ENCODE results near the gene PDE6A.

PDE6A gene

DNA sequence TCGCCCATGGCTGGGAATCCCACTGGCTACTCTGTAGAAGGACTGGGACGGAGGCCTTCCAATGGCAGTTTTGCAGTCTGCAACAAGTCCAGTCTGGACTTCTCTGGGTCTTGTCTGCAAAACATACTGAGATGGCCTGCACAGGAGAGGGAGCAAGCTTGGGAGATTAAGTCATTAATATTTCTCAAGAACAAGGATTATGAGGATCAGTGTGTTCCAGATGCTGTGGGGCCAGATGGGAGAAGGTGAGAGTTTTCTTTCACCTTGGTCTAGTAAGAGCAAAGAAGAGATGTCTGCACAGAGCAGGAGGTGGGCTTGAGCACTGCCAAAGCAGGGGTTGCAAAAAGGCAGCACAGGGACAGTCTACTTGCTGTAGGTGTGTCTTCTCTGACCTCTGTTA lies at the start of gene PDE6A:
Gene PDE6A (minus strand): TSS at position 128 of the 400 bp plus-strand sequence. CDS start 120 bp downstream, at position 8.
- no peak for DNase-seq (ENCODE audit: low spot score)

DNA sequence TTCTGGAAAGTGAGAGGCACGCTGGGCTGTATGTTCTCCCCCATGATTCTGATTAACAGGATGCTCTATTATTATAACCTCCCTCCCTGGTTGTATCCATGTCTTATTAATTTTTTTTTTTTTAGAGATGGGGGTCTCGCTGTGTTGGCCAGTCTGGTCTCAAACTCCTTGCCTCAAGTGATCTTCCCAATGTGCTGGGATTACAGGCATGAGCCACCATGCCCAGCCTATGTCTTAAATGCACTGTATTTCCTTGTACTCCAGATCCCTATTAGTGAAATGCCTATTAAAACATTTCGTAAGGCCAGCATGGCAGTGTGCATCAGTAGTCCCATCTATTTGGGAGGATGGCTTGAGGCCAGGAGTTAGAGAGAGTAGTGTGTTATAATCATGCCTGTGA lies 48.9 kb upstream of the PDE6A start:
- DNase-seq (ENCODE audit: low spot score), result no peak

DNA sequence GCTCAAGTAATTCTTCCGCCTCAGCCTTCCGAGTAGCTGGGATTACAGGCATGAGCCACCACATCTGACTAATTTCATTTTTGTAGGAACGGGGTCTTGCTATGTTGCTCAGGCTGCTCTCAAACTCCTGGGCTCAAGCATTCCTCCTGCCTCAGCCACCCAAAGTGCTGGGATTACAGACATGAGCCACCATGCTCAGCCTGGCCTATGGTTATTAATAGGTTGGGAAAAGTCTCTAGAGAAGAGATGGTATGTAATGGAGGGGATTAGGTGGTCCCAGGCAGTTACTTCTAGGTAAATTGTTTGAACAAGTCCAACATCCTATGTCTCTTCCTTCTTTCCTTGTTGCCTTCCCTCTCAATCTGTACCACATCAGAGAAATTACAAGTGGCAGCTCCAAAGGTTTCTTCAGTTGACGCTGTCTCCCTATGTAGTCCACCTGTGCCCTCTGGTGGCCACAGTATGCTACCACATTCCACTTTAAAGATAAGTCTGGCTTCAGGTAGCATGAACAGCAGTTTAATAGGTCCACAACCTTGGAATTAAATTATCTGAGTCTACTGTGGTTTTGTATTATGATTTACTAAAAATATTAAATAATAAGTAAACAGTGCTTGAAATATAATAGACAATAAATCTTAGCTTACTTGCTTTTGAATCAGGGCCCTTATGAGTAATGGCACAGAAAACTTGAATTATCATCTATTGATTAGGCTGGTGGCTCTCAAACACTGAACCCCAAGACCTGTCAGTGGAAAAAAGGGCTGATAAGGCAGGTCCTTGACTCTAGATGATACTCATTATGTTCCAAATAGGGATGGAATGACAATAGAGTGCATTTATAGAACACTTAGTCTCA lies 46.2 kb upstream of the PDE6A start:
- DNase-seq (ENCODE audit: low spot score), result peak; percentile 74

DNA sequence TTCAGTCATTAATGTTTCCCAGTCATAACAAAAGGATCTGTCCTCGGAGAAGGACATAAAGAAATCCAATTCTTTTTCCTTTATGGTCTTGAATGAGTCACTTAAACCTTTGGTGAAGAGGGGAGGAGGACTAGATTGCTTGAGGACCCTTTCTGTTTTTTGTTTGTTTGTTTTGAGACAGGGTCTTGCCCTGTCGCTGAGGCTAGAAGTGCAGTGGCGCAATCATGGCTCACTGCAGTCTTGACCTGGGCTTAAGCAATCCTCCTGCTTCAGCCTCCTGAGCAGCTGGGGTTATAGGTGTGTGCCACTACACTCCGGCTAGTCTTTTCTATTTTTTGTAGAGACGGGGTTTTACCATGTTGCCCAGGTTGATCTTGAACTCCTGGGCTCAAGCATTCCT lies 43.5 kb upstream of the PDE6A start:
- no peak for DNase-seq (ENCODE audit: low spot score)

DNA sequence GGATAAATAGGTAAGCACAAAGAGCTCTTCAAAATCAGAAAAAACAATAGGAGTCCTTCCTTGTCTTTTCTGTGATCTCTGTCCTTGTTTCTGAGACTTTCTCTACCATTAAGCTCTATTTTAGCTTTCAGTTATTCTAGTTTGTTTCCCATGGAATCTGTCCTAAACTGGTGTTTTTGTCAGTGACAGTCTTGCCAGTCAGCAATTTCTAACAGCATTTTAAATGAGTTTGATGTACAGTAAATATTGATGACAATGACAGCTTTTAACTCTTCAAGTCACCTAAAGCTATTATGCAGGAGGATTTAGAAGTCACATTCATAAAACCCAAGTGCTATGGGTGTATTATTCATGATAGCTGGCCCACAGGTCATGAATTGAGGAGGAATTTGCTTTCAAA lies 37.9 kb upstream of the PDE6A start:
- no peak for DNase-seq (ENCODE audit: low spot score)

DNA sequence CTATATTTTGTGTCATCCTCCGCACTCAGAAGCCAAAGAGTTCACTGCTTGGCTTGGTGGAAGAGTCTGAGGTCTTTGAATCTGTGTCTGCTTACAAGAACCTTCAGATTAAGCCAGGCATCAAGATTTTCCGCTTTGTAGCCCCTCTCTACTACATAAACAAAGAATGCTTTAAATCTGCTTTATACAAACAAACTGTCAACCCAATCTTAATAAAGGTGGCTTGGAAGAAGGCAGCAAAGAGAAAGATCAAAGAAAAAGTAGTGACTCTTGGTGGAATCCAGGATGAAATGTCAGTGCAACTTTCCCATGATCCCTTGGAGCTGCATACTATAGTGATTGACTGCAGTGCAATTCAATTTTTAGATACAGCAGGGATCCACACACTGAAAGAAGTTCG lies 36.6 kb upstream of the PDE6A start:
- DNase-seq (ENCODE audit: low spot score), result no peak

DNA sequence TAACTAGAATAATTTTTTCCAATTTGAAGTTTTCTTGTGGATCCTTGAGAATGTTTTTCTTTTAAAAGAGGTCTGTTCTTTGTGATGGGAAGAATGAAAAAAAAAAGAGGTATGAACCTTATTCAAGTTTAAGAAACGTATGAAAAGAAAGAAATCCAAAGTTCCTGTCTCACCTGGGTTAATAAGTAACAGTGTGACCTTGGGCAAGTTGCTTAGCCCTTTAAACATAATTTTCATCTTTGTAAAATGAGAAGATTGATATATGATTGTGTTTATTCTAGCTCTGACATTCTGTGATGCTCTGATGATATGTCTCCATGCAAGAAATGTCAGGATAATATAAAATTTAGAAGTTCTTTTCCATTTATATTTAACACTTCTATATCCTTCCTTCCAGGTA lies 35.3 kb upstream of the PDE6A start:
- DNase-seq (ENCODE audit: low spot score), result no peak

DNA sequence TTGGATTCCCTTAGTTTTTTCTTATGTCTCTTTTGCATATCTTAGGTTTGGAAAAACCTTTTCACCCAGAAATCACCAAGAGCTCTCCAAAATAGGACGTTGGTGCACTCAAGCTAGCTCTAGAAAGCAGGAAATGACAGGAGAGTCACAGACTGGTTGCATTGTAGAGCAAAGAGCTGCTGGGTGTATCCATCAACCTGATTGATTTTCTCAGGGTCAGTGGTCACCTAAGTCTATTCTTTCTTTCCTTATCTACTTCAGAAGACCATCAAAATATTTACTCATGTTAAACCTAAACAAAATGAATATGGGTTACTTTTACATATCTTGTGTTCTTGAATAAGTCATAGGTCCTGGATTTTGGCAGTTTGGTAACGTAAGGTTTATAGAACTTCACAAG lies 30.8 kb upstream of the PDE6A start:
- no peak for DNase-seq (ENCODE audit: low spot score)

DNA sequence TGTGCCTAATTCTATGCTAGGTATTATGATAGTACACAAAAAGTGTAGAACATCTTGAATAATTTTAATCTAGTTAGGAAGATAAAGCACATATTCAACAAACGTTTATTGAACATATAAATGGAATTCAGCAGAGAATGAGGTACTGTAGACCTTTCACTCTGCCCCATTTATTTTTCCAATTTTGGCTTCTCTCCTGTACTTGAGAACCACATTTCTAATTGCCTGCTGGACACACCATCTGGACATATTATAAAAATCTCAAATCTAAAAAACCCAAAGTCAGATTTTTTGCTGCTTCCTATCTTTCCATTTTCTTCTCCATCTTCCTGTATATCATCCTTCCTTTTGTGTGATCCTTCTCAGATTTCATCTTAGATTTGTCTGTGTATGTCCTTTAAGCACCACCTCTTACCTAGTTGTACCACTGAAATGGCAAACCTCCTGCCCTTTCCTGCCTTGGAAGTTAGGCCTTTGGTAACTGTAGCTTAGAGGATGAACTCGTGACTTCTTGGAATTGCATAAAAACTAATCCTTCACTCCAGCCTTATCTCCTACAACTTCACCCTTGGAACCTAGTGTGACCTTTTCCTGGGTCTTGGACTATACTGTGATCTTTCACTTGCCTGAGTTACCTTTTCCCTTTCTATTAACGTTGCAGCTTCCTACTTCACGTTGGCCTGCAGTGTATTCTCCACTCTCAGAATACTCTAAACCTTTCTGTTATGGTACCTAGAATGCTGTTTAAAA lies 24.8 kb upstream of the PDE6A start:
- DNase-seq (ENCODE audit: low spot score), result no peak

DNA sequence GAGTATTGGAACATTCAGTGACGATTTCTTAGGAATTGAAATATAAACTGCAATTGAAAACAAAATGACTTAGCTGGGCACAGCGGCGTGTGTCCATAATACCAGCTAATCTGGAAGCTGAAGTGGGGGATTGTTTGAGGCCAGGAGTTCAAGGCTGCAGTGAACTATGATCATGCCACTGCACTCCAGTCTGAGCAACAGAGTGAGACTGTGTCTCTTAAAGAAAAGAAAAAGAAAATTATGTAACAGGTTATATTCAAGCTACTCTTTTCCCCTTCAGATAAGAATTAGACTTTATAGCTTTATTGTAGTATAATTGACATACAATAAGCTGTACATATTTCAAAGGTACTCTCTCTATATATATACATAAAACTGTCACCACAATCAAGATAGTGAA lies 22.4 kb upstream of the PDE6A start:
- DNase-seq (ENCODE audit: low spot score), result no peak

DNA sequence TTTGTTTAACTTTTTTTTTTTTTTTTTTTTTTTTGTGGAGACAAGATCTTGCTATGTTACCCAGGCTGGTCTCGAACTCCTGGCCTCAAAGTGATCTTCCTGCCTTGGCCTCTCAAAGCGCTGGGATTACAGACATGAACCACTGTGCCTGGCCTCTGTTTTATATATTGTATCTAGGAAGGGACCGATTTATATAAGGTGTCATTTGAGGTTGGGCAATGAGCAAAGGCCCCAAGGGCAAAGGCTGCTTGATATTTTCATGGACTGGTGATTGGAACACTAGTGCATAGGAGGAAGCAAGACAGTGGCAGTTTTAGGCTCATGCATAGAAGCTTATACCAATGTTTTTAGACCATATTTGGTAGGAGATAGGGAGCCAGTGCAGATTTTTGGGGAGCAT lies 19.1 kb upstream of the PDE6A start:
- DNase-seq (ENCODE audit: low spot score), result no peak

DNA sequence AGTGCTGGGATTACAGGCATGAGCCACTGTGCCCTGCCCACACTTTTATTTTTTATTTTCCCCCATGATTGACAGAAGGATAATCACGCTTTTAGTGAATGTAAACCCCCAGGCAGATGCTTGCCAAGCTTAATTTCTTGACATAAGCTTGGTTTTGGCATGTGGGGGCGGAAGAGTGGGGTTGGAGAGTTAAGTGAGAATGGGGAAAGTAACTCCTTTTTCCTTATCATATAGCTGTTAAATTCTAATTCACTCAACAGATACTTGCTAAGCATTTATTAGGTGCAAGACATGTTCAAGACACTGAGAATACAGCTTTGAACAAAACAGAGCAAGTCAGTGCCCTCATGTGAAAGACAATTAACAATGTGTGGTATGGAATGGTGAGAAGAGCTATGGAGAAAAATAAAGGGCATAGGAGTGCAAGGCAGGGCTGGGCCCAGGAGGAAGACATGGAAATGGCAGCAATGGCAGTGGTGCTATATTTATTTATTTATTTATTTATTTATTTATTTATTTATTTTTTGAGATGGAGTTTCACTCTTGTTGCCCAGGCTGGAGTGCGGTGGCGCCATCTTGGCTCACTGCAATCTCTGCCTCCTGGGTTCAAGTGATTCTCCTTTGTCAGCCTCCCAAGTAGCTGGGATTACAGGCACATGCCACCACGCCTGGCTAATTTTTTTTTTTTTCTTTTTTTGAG lies 18.2 kb upstream of the PDE6A start:
- DNase-seq (ENCODE audit: low spot score), result no peak

DNA sequence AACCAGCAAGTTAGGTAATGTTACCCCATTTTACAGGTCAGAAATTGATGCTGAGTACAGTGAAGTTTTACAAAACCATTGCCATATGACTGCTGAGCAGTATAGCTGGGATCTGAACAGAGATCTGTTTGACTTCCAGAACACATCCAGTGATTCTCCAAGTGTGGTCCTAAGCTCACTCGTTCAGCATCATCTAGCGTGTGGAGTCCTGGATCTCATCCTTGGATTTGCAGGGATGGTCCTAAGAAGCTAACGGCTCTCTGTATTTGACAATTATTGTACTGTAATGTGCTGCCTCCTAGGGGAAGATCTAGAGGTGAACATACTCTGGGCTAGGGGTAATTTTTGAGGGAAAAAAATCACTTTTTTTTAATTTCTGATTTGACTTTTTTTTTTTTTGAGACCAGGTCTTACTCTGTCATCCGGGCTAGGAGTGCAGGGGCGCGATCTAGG lies 17.4 kb upstream of the PDE6A start:
- peak; percentile 67 for DNase-seq (ENCODE audit: low spot score)

DNA sequence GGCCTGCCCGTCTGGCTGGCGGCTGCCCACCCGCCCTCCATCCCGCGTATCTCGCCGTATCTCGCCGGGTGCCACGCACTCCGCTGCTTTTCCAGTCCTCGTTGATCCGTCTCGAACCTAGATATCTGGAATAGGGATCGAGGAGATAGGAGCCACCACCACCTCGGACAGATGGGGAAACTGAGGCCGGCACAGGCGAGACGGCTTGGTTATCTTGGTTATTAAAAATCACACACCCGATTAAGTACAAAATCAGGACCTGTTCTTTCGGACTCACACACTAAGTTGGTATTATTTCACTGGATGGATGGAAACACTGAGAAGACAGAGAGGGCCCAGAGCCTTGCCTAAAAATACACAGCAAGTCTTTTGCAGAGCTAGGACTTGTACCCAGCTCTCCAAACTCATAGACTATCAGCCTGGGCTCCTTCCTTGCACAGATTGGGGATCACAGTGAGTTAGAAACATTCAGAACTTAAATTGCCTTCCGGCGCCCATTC lies 16.6 kb upstream of the PDE6A start:
- no peak for DNase-seq (ENCODE audit: low spot score)

DNA sequence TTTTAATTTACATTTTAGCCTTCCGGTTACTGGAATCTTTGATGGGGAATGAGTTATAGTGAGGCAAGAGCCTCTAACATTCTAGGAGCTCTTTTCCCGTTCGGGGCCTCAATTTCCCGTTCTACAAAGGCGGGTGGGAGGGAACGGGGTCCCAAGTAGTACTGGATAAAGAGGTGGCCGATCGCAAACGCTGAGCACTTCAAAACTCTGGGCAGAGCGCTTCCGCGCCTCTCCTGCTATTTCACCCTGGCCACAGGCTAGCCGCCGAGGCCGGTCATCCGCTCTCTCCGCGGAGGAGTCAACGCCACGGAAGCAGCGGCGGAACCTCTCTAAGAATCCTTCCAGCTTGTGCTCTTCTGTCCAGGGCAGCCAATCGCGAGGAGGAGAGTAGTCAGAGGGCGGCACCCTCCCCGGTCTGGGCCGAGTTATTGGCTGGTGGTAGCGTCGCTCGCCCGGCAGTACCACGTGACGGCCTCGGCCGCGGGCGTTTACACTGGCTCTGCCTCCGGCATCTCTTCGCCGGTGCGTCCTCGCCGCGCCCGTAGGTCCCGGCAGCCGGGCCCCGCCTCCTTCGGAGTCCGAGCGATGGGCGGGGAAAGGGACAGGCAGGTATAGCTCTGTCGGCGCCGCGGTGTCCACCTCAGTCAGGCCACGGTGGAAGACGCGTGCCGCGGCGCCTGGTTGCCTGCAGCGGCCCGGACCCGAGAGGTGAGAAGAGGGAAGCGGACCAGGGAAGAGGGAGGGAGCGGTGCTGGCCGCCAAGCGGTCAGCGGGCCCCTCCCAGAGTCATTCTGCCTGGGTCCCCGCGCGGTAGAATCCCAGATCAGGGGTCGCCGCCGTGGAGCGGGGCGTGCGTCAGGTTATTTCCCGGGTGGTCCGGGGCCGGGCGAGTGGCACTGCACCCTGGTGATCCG lies 15.9 kb upstream of the PDE6A start, which contains the start of gene SLC26A2:
Gene SLC26A2 (plus strand): TSS at position 487 of the 914 bp plus-strand sequence. CDS start 16,895 bp downstream, outside the sequence.
- DNase-seq (ENCODE audit: low spot score), result peak; percentile 99

DNA sequence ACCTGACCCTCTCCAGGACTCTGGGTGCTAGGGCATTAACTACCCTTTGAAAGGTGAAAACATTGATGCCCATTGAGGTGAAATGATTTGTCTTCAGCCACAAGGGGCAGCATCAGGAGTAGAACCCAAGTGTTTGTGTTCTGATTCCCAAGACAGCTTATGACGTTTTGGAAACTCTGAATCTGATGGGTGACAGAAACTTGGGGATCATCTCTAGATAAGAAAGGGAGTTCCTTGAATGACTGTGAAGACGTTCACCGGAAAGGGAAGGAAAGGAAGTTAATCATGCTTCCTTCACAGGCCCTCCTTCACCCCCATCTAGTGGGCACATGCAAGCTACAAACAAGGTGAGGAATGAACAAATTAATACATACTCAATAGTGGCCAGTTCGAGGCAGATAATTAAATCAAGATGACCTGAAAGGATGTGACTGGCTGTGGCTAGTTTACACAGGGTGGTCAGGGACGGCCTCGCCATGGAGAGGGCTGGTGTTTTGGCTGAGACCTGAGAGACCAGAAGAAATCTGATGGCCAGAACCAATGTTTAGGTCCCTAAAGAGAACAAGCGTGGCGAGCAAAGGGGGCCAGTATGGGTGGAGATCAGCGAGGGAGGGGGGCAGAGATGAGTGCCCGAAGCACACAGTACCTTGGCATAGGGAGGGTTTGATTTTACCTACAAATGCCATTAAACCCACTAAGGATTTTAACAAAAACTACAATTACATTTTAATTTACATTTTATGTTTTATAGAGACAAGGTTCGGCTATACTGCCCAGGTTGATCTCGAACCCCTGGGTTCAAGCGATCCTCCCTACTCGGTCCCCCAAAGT lies 15.0 kb upstream of the PDE6A start:
- DNase-seq (ENCODE audit: low spot score), result peak; percentile 57

DNA sequence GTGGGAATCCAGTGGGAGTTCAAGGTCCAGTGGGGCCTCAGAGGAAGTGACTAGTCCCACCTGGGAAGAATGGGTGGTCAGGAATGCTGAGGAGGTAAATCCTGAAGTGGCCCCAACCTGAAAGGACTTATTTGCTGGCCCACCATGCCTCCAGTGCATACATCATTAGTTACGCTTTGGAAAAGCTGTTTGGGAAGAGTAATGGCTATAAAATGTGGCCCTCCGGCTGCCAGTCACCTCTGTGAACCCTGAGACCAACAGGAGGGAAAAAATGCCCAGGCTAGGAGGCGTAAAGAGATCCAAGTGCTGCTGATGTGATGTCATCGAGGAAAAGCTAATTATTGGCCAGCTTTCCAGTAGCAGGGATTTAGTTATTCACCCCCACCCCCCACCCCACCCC lies 13.3 kb upstream of the PDE6A start:
- no peak for DNase-seq (ENCODE audit: low spot score)

DNA sequence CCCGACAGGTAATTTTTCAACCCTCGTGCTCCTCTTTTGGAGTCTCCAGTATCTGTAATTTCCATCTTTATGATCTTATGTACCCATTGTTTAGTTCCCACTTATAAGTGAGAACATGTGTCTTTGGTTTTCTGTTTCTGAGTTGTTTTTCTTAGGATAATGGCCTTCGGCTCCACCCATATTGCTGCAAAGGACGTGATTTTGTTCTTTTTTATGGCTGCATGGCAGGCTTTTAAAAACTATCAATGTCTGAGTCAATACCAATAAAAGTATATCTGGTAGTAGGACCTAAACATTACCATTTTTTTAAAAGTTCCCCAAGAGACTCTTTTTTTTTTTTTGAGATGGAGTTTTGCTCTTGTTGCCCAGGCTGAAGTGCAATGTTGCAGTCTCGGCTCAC lies 12.1 kb upstream of the PDE6A start:
- no peak for DNase-seq (ENCODE audit: low spot score)

DNA sequence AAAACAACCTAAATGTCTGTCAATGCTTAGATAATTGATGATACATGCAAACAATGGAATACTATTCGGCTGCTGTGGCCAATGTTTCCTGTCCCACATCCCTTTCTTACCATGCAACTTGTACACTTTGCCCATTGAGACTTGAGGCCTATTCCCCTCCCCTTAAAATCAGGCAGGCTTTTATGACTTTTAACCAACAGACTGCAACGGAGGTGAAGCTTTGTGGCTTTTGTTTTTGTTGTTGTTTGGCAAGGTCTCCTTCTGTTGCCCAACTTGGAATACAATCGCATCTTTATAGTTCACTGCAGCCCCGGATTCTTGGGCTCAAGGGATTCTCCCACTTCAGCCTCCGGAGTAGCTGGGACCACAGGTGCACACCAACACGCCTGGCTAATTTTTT lies 10.2 kb upstream of the PDE6A start:
- no peak for DNase-seq (ENCODE audit: low spot score)

DNA sequence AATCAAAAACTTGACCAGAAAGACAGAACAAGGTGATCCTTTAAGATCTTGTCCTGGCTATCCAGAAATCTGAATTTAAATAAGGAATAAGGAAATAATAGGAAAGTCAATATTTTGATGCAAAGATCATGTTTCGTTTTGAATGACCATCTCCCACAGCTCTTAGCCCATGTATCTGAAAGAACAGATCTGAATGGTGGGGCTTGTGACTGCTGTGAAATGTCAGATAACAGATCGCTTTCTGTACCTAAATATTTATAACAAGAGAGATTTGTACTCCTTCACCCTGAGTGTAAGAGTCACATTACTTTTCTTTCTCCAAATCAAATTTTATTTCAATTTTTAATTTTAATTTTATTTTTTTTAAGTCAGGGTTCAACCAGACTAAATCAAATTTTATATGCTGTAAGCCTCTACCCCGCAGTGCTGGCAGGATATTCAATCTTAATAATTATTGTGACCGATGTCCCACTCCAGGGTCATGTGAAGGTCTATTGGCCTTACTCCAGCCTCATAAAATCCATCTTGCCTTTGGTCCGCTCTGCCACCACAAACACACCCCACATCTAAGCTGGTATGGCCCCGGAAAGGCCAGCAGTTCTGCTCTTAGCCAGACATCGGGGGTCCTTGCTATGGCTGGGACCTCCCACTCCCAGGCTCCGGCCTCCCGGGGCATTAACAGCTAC lies 9.0 kb upstream of the PDE6A start:
- no peak for DNase-seq (ENCODE audit: low spot score)

Data from AG20443 (cell line).